ENCODE results near the gene CD52. TPM values are rescaled to one million over a fixed set of nuclear protein-coding genes. Genes with fewer than 3 reads are reported as not detected.

The CD52 gene
- total and polyA plus RNA-seq, 4 donors, result 6.8 to 600 (median 320) TPM

DNA sequence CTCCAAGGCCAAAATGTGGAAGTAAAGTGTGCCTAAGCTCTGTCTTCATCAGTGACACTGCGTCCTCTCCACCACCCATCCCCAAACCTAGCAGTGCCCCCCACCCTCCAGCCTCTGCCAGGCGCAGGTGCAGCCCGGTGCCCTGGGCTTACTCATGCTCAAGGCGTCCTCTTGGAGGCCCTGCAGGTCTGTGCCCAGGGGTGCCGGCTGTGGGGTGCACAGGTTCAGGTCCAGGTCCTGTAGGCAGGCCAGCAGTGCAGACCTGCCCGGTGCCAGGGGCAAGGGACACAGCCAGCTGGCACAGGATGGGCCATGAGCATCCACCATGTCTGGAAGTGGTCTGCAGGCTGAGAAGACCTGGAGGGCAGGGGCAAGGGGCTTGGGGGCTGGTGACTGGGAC is 49.7 kb downstream of the CD52 start:
- Histone ChIP-seq H3K4me1 (ENCODE audit: control insufficient read depth in 5 of 5, insufficient read depth in 5 of 5, low read length in 5 of 5) (peaks cover 0 to 5% (median 0%) of the 10 kb centered on the region in 5 donors), H3K9me3 (ENCODE audit: control insufficient read depth in 4 of 4, insufficient read depth in 3 of 4, low read length in 3 of 4) (no peaks in the 10 kb centered on the region), H3K27ac (ENCODE audit: low read depth in 1 of 2, low read length in 1 of 2) (no peak overlapping the region), H3K36me3 (ENCODE audit: control insufficient read depth in 4 of 4, insufficient read depth in 4 of 4, low read length in 4 of 4) (no peaks in the 10 kb centered on the region), H3K4me3 (no peak overlapping the region), H3K27me3 (ENCODE audit: control insufficient read depth in 3 of 3, insufficient read depth in 3 of 3, low read length in 2 of 3) (peaks cover under 1 to 3% (median 2%) of the 10 kb centered on the region in 3 donors), H3K9ac (ENCODE audit: insufficient read depth in 1 of 2, low read length in 2 of 2) (no peak overlapping the region)
- TF ChIP-seq CTCF (IDR thresholded peaks at IDR 0.05; ENCODE audit: control extremely low read depth, extremely low read depth), result no peak
- no peak for ATAC-seq (ENCODE audit: insufficient read depth, low FRiP score)
- 89 to 90% methylated on average over 6 of the region's 6 CpGs for WGBS, 2 donors
- no peak for DNase-seq

- Histone ChIP-seq H3K4me1 (ENCODE audit: control insufficient read depth in 5 of 5, insufficient read depth in 5 of 5, low read length in 5 of 5) (peaks cover 0 to 5% (median 0%) of the 10 kb centered on the region in 5 donors), H3K27me3 (ENCODE audit: control insufficient read depth in 3 of 3, insufficient read depth in 3 of 3, low read length in 2 of 3) (peaks cover 0 to 3% (median 0%) of the 10 kb centered on the region in 3 donors), H3K36me3 (ENCODE audit: control insufficient read depth in 4 of 4, insufficient read depth in 4 of 4, low read length in 4 of 4) (no peaks in the 10 kb centered on the region), H3K27ac (ENCODE audit: low read depth in 1 of 2, low read length in 1 of 2) (no peak overlapping the region), H3K9me3 (ENCODE audit: control insufficient read depth in 4 of 4, insufficient read depth in 3 of 4, low read length in 3 of 4) (no peaks in the 10 kb centered on the region), H3K4me3 (no peak overlapping the region), H3K9ac (ENCODE audit: insufficient read depth in 1 of 2, low read length in 2 of 2) (no peak overlapping the region)
- no peak for ATAC-seq (ENCODE audit: insufficient read depth, low FRiP score)
- WGBS, 2 donors, result 72 to 78% methylated on average over 4 of the region's 4 CpGs
- no peak for TF ChIP-seq CTCF (IDR thresholded peaks at IDR 0.05; ENCODE audit: control extremely low read depth, extremely low read depth)
- no peak for DNase-seq
Measured at GRCh38 chr1:26368006-26368405, 50.2 kb downstream of the CD52 start.

GRCh38 chr1:26368486-26368885 is 50.7 kb downstream of the CD52 start:
- no peak overlapping the region for H3K27ac ChIP-seq (ENCODE audit: low read depth in 1 of 2, low read length in 1 of 2)
- WGBS, 2 donors, result 94 to 99% methylated on average over 3 of the region's 3 CpGs
- ATAC-seq (ENCODE audit: insufficient read depth, low FRiP score) (no peak), DNase-seq (no peak)
- no peaks in the 10 kb centered on the region for H3K9me3 ChIP-seq (ENCODE audit: control insufficient read depth in 4 of 4, insufficient read depth in 3 of 4, low read length in 3 of 4)
- H3K4me3 ChIP-seq, result no peak overlapping the region
- H3K36me3 ChIP-seq (ENCODE audit: control insufficient read depth in 4 of 4, insufficient read depth in 4 of 4, low read length in 4 of 4), result no peaks in the 10 kb centered on the region
- H3K4me1 ChIP-seq (ENCODE audit: control insufficient read depth in 5 of 5, insufficient read depth in 5 of 5, low read length in 5 of 5), result peaks cover 0 to 5% (median 0%) of the 10 kb centered on the region in 5 donors
- H3K9ac ChIP-seq (ENCODE audit: insufficient read depth in 1 of 2, low read length in 2 of 2), result no peak overlapping the region
- TF ChIP-seq CTCF (IDR thresholded peaks at IDR 0.05; ENCODE audit: control extremely low read depth, extremely low read depth), result no peak
- no peaks in the 10 kb centered on the region for H3K27me3 ChIP-seq (ENCODE audit: control insufficient read depth in 3 of 3, insufficient read depth in 3 of 3, low read length in 2 of 3)

Other genes starting within 250 kb of the CD52 start
- gene PDIK1L, start 206.1 kb upstream of the CD52 start, total RNA-seq, result 10 to 100 TPM in 1 of 2 donors, 1 to 10 TPM in 1; 9.8 to 15.4 TPM
- gene PDIK1L, start 206.1 kb upstream of the CD52 start, polyA plus RNA-seq, result 1 to 10 TPM; 2.9 TPM
- gene FAM110D, start 158.9 kb upstream of the CD52 start, total RNA-seq, result 1 to 10 TPM; 1.1 to 3.2 TPM
- 1 to 10 TPM; 3.1 to 3.4 TPM for gene FAM110D, start 158.9 kb upstream of the CD52 start, polyA plus RNA-seq
- gene C1orf232, start 149.0 kb upstream of the CD52 start, total RNA-seq, result not detected
- not detected for gene C1orf232, start 149.0 kb upstream of the CD52 start, polyA plus RNA-seq
- 10 to 100 TPM; 19.7 to 32.8 TPM for gene ZNF593, start 148.1 kb upstream of the CD52 start, total RNA-seq
- gene ZNF593, start 148.1 kb upstream of the CD52 start, polyA plus RNA-seq, result 100 to 1,000 TPM in 1 of 2 donors, 10 to 100 TPM in 1; 90.4 to 140 TPM
- gene ZNF593OS, start 146.1 kb upstream of the CD52 start, total RNA-seq, result not detected
- under 1 TPM; 0.29 to 0.65 TPM for gene ZNF593OS, start 146.1 kb upstream of the CD52 start, polyA plus RNA-seq
- 10 to 100 TPM; 29.9 to 34.7 TPM for gene CNKSR1, start 140.5 kb upstream of the CD52 start, total RNA-seq
- 10 to 100 TPM; 10.8 to 26.7 TPM for gene CNKSR1, start 140.5 kb upstream of the CD52 start, polyA plus RNA-seq
- gene CATSPER4, start 127.4 kb upstream of the CD52 start, total RNA-seq, result not detected
- not detected for gene CATSPER4, start 127.4 kb upstream of the CD52 start, polyA plus RNA-seq
- gene CEP85, start 83.8 kb upstream of the CD52 start, total RNA-seq, result 10 to 100 TPM in 1 of 2 donors, 1 to 10 TPM in 1; 9.1 to 10.8 TPM
- 1 to 10 TPM; 5.4 to 6.4 TPM for gene CEP85, start 83.8 kb upstream of the CD52 start, polyA plus RNA-seq
- 100 to 1,000 TPM in 1 of 2 donors, 10 to 100 TPM in 1; 17.2 to 317 TPM for gene SH3BGRL3, start 37.9 kb upstream of the CD52 start, total RNA-seq
- gene SH3BGRL3, start 37.9 kb upstream of the CD52 start, polyA plus RNA-seq, result 100 to 1,000 TPM; 349 to 437 TPM
- gene UBXN11, start 11.3 kb upstream of the CD52 start, total RNA-seq, result 10 to 100 TPM; 20.1 to 82.1 TPM
- 10 to 100 TPM; 43.2 to 66.6 TPM for gene UBXN11, start 11.3 kb upstream of the CD52 start, polyA plus RNA-seq
- gene CRYBG2, start 36.2 kb downstream of the CD52 start, total RNA-seq, result 1 to 10 TPM in 1 of 2 donors, under 1 TPM in 1; 0.37 to 3.8 TPM
- 1 to 10 TPM; 1.5 to 7.7 TPM for gene CRYBG2, start 36.2 kb downstream of the CD52 start, polyA plus RNA-seq
- under 1 TPM in 1 of 2 donors, not detected in 1; 0.40 TPM for gene ZNF683, start 54.8 kb downstream of the CD52 start, total RNA-seq
- gene ZNF683, start 54.8 kb downstream of the CD52 start, polyA plus RNA-seq, result under 1 TPM; 0.17 to 0.55 TPM
- gene LIN28A, start 92.9 kb downstream of the CD52 start, total RNA-seq, result under 1 TPM in 1 of 2 donors, not detected in 1; 0.80 TPM
- gene LIN28A, start 92.9 kb downstream of the CD52 start, polyA plus RNA-seq, result not detected
- gene DHDDS, start 114.4 kb downstream of the CD52 start, total RNA-seq, result 10 to 100 TPM; 29.1 to 57.4 TPM
- gene DHDDS, start 114.4 kb downstream of the CD52 start, polyA plus RNA-seq, result 10 to 100 TPM; 22.6 to 36.4 TPM
- 100 to 1,000 TPM; 329 to 374 TPM for gene HMGN2, start 154.5 kb downstream of the CD52 start, total RNA-seq
- gene HMGN2, start 154.5 kb downstream of the CD52 start, polyA plus RNA-seq, result 100 to 1,000 TPM; 452 to 580 TPM
- 100 to 1,000 TPM in 1 of 2 donors, 10 to 100 TPM in 1; 58.6 to 100 TPM for gene RPS6KA1, start 211.8 kb downstream of the CD52 start, total RNA-seq
- 100 to 1,000 TPM in 1 of 2 donors, 10 to 100 TPM in 1; 63.2 to 109 TPM for gene RPS6KA1, start 211.8 kb downstream of the CD52 start, polyA plus RNA-seq